HG02938 (cell line): ENCODE measurements around the gene COP1.
"Not testable (repeated sequence)": the region's sequence is repeated elsewhere in the genome, so short reads cannot be mapped to it uniquely, and the experiment has no call there.

Experiments
- ATAC-seq: cut with Tn5 transposase; IDR thresholded peaks from one replicate; pipeline ENCODE4 v1.9.1; 2021; ENCODE audit warnings: mild to moderate bottlenecking, moderate library complexity; ENCODE audit not compliant: unreplicated experiment

The COP1 gene

DNA sequence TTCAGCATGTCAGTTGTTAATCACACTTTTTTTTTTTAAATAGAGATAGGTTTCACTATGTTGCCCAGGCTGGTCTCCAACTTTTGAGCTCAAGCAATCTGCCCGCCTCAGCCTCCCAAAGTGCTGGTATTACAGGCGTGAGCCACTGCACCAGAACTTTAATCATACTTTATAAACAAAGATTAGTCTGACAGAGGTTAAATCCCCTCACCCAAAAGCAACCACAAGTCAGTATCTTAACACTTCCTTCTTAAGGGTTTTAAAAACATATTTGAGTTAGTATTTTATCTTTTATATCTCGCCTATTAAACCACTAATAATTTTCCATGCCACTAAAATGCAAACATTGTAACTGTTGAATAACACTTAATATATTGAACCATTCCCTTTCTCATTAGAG, 70.2 kb downstream of the COP1 start:
- no peak for ATAC-seq

- ATAC-seq, result no peak
These were observed 72.4 kb downstream of the COP1 start for GRCh38 chr1:176134666-176135065.

DNA sequence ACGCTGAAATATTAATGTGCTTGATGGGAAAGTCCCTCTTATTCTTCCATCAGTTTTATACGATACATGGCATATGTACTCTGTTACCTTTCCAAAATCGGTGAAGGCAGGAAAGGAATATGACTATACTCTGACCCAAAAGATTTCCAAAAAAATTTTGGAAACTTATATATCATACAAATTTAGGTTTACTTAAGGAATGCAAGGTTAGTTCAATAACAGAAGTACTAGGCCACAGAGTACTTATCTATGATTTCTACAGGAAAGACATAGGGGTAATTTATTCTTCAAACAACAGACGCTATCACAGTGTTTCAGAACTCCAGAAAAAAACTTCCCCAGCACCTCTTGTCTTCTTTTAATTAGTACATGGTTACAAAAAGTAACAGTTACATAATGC, 84.8 kb downstream of the COP1 start:
- ATAC-seq, result no peak

- ATAC-seq, result no peak
These were observed 87.5 kb downstream of the COP1 start for GRCh38 chr1:176119549-176119948.

- ATAC-seq, result no peak
These were observed 88.1 kb downstream of the COP1 start for GRCh38 chr1:176118985-176119384.

GRCh38 chr1:176111835-176112234, 95.3 kb downstream of the COP1 start:
- no peak for ATAC-seq

DNA sequence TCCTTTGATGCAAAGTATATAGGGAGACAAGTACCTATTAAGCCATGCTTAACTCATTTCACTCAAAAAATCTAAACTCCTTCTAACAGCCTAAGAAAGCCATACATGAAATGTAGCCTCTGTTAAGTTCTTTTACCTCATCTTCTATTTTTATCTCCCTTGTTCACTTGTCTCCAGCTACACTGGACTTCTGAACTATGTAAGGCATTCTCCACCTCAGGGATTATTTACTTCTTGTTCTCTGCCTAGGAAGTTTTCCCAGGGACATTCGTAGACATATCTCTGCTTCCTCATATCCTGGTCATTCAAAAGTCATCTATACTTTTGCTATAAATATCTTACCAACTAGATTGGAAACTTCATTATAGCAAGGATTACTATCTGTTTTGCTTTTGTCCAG, 96.9 kb downstream of the COP1 start:
- ATAC-seq, result no peak

GRCh38 chr1:176102768-176103350, 104.2 kb downstream of the COP1 start:
- no peak for ATAC-seq

- ATAC-seq, result no peak
These were observed 105.0 kb downstream of the COP1 start for GRCh38 chr1:176101951-176102642.

DNA sequence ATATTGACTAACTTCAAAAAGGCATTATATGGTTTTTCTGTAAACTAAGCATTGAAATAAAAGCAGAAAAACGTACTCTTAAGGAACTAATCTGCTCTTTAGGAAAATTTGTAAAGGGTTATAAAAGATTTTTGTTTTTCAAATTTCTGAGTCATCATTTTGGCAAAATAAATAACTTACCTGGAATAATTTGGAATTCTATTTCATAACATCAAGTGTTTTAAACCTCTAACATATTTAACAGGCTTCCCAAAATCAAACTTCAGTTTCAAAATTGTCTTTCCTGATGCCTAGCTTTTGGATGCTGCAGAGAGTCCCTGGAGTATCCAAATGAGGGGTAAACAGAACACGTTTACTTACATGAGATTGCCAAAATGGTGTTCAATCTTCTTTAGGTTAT, 108.5 kb downstream of the COP1 start:
- no peak for ATAC-seq

GRCh38 chr1:176096015-176096414, 111.1 kb downstream of the COP1 start:
- no peak for ATAC-seq

DNA sequence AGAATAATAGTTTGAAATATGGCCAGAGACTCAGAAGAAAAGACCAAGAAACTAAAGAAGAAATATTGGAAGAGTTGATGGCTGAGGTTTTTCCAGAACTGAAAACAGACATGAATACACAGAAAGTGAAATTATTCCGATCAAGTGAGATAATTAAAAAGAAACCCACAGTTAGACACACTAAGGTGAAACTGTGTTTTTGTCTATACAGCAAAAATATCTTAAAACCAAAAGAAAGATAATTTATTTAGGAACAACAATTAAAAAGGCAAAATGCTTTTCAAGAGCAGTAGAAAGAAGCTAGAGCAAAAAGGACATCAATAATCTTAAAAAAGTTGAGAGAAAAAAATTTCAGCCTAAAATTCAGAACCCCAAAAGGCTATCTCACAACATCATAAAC, 116.3 kb downstream of the COP1 start:
- ATAC-seq, result no peak

DNA sequence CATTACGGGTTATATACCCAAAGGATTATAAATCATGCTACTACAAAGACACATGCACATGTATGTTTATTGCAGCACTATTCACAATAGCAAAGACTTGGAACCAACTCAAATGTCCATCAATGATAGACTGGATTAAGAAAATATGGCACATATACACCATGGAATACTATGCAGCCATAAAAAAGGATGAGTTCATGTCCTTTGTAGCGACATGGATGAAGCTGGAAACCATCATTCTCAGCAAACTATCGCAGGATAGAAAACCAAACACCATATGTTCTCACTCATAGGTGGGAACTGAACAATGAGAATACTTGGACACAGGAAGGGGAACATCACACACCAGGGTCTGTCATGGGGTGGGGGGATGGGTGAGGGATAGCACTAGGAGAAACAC, 119.3 kb downstream of the COP1 start:
- ATAC-seq, result not testable (repeated sequence)

DNA sequence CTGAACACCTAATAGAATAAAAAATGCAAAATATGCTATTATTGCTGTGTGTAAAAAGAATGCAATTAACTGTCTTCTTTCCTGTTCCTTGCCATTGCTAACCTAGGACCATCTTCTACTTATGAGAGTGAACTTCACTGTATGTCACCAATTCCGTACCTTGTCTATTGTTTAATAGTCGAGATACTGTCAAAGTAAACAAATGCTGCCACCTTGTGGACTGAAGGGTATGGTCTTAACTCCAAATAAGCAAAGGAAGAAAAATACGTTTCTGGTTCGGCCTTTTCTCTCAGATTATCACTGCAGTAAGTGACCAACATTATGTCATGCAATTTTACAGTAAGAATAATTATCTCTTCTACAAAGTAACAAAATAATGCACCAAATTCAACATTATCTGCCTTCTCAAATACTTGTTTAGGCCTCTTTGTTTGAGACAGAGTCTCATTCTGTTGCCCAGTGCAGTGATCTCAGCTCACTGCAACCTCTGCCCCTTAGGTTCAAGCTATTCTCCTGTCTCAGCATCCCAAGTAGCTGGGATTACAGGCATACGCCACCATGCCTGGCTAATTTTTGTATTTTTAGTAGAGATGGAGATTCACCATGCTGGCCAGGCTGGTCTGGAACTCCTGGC, 133.4 kb downstream of the COP1 start:
- peak; percentile 78 for ATAC-seq

- no peak for ATAC-seq
These were observed 138.2 kb downstream of the COP1 start for GRCh38 chr1:176068901-176069300.

GRCh38 chr1:176068256-176068655, 138.8 kb downstream of the COP1 start:
- no peak for ATAC-seq

GRCh38 chr1:176066709-176067108, 140.4 kb downstream of the COP1 start:
- no peak for ATAC-seq

DNA sequence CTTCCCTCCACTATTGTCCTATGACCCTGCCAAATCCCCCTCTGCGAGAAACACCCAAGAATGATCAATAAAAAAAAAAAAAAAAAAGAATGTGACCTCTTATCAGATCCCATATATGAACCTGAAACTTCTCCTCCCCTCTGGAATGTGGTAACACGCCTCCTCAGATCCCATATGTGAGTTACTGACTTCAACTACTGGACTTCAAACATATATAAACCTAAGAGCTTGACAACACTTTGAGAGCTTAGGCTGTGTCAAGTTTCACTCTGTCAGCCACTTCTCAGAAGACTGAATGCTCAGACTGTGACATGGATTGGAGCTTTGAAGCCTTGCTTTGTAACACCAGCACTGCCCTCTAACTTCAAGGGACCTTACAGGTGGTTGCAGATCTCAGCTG, 148.4 kb downstream of the COP1 start:
- ATAC-seq, result no peak

DNA sequence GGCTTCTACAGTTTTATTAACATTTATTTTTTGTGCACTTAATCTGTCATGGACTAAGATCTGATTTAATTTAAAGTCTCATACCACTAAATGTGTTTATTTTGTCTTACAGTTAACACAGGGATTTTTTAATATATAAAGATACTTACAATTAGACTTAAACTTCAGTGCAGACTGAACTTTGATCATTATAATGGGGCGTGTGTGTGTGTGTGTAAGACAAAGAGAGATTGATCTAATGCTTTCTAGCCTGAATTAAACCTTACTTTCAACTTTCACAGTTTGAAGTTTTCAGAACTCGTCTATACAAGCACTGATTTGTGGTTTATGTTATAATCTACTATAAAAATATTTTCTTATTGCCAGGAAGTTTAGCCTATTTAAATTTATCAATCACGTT, 150.8 kb downstream of the COP1 start:
- ATAC-seq, result no peak

DNA sequence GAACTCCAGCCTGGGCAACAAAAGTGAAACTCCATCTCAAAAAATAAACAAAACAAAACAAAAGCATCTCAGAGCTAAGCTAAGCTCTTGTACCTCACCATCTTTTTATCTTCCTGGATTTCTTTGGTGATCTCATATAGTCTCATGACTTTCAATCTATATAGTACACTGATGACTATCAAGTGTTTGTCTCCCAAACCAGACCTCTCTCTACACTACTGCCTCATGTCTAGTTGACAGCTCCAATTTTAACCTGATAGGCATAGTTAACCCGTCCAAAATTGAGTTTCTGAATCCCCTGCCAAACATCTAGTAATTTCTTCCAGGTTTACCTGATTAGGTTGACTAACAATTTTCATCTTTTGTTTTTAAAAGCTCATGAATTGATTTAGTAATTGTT, 151.7 kb downstream of the COP1 start:
- no peak for ATAC-seq

DNA sequence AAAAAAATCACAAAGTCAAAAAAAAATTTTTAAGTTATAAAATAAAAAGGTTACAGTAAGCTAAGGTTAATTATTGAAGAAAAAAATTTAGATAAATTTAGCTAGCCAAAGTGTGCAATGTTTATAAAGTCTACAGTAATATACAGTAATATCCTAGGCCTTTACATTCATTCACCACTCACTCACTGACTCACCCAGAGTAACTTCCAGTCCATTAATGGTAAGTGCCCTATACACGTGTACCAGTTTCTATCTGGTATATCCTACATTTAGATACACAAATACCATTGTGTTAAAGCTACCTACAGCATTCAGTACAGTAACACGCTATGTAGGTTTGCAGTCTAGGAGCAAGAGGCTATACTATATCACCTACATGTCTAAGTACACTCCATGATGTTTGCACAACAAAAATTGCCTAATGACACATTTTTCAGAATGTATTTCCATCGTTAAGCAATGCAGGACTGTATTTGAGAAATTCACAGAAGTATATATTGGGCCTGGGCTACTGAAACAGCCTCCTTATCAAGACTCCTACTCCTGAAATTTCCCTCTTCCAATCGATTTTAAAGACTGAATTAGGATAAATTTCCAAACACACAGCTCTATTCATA, 155.1 kb downstream of the COP1 start:
- no peak for ATAC-seq

- ATAC-seq, result no peak
These were observed 155.7 kb downstream of the COP1 start for GRCh38 chr1:176051402-176051801.
